K562 (cell line): ENCODE data around the gene RPUSD1. TPM values are rescaled to one million over a fixed set of nuclear protein-coding genes. Genes with fewer than 3 reads are reported as not detected.

Experiments
- KDM4B ChIP-seq, 2 experiments: fragments of 450-650 bp in 1 of 2; sonication (generic) in 1 of 2; IDR thresholded peaks; 2 replicates each; pipeline ENCODE4 v1.6.1; 2016 to 2017; ENCODE audit warnings: borderline replicate concordance in 2 of 2, antibody characterized with exemption in 1 of 2, low read depth in 1 of 2, mild to moderate bottlenecking in 1 of 2
- LCOR ChIP-seq: sonication (generic); formaldehyde crosslinking; IDR thresholded peaks from 2 replicates; pipeline ENCODE4 v1.8.0; 2022; ENCODE audit warnings: mild to moderate bottlenecking, missing genetic modification reagents
- MAZ ChIP-seq, 2 experiments: fragments of 450-650 bp in 1 of 2; sonication (generic) in 1 of 2; formaldehyde crosslinking; IDR thresholded peaks in 1 of 2; conservative IDR thresholded peaks in 1 of 2; 2 replicates each; pipeline versions ENCODE4 v1.4.0 to v1.5.0; 2020; ENCODE audit warnings: mild to moderate bottlenecking in 1 of 2, missing genetic modification reagents in 1 of 2
- NR2C1 ChIP-seq, 2 experiments: fragments of 450-650 bp; IDR thresholded peaks; 2 replicates each; pipeline ENCODE4 v1.6.1; 2017; ENCODE audit warnings: mild to moderate bottlenecking in 2 of 2, antibody characterized with exemption in 1 of 2, inconsistent platforms in 1 of 2, missing compliant biosample characterization in 1 of 2, missing genetic modification characterization in 1 of 2
- PBX2 ChIP-seq, 2 experiments: IDR thresholded peaks in 1 of 2; conservative IDR thresholded peaks in 1 of 2; 2 replicates each; pipeline ENCODE4 v1.6.1; 2016; ENCODE audit warnings: low read depth in 2 of 2, mild to moderate bottlenecking in 1 of 2, missing compliant biosample characterization in 1 of 2, missing genetic modification characterization in 1 of 2, moderate library complexity in 1 of 2
- POLR2G ChIP-seq: fragments of 200-400 bp; formaldehyde crosslinking; IDR thresholded peaks from 2 replicates; pipeline ENCODE4 v1.6.1; 2017; ENCODE audit warnings: low read depth, mild to moderate bottlenecking, antibody characterized with exemption, low read length, moderate library complexity
- RAD21 ChIP-seq, 2 experiments: fragments of 250-450 bp in 1 of 2; fragments of 450-650 bp in 1 of 2; sonication (Bioruptor Pico) in 1 of 2; formaldehyde crosslinking in 1 of 2; IDR thresholded peaks in 1 of 2; conservative IDR thresholded peaks in 1 of 2; 2 replicates each; pipeline versions ENCODE4 v1.4.0 to v1.8.0; 2020 to 2022; ENCODE audit warnings: mild to moderate bottlenecking in 2 of 2, moderate library complexity in 1 of 2
- RB1 ChIP-seq: fragments of 450-650 bp; IDR thresholded peaks from 2 replicates; pipeline ENCODE4 v1.6.1; 2017; ENCODE audit warnings: low read depth, mild to moderate bottlenecking
- RFX5 ChIP-seq: IDR thresholded peaks from 2 replicates; pipeline ENCODE4 v1.6.1; 2011; ENCODE audit warnings: low read depth, mild to moderate bottlenecking, improper control_type of control experiment, low read length
- SMC3 ChIP-seq: conservative IDR thresholded peaks from 2 replicates; pipeline ENCODE4 v1.6.1; 2011; ENCODE audit warnings: low read depth, low read length, improper control_type of control experiment; ENCODE audit not compliant: insufficient read depth
- SRF ChIP-seq, 2 experiments: fragments of 250-450, 450-650 bp in 1 of 2; sonication (Bioruptor Pico) in 1 of 2; sonication (generic) in 1 of 2; formaldehyde crosslinking; IDR thresholded peaks; 2 replicates each; pipeline versions ENCODE4 v1.5.0 to v1.5.1; 2020 to 2022; ENCODE audit warnings: mild to moderate bottlenecking in 1 of 2, missing genetic modification reagents in 1 of 2
- STAT5B ChIP-seq: fragments of 250-450 bp; sonication (Bioruptor Pico); IDR thresholded peaks from 2 replicates; pipeline ENCODE4 v1.8.0; 2021; ENCODE audit warnings: mild to moderate bottlenecking, inconsistent platforms
- polyA plus RNA-seq, 8 experiments: library from polyadenylated mRNA; depleted of rRNA in 4 of 8; stranded (reverse) in 5 of 8; unstranded in 3 of 8; fragments of >200 nt; fragmentation: Nextera tagmentation in 2 of 8; fragmentation: Illumina TruSeq in 1 of 8; extraction: Ambion mirVana in 2 of 8; extraction: Trizol in 1 of 8; gene quantifications; 2 replicates each; pipeline versions ENCODE4 v1.2.1 to v1.2.3, GENCODE V29; 2011 to 2014; ENCODE audit warnings: inconsistent platforms in 1 of 8, missing spikeins in 1 of 8
- total RNA-seq, 7 experiments: library from RNA; depleted of rRNA in 6 of 7; stranded (reverse); fragments of >200 nt in 6 of 7; fragmentation: Illumina TruSeq in 2 of 7; extraction: Trizol in 2 of 7; gene quantifications; 2 replicates each; pipeline versions ENCODE4 v1.2.1 to v1.2.3, GENCODE V29; 2011 to 2021; ENCODE audit warnings: low replicate concordance in 1 of 7
- TF ChIP-seq, protein P1 (sequence below): sonication (generic); formaldehyde crosslinking; IDR thresholded peaks from 2 replicates; pipeline ENCODE4 v1.8.0; 2023; ENCODE audit warnings: mild to moderate bottlenecking, missing genetic modification reagents
- TF ChIP-seq, protein P2 (sequence below): sonication (generic); formaldehyde crosslinking; IDR thresholded peaks from 2 replicates; pipeline ENCODE4 v1.8.0; 2022; ENCODE audit warnings: mild to moderate bottlenecking, low read depth, missing genetic modification reagents
- TF ChIP-seq, protein P3 (sequence below): fragments of 450-650 bp; conservative IDR thresholded peaks from 2 replicates; pipeline ENCODE4 v1.6.1; 2016; ENCODE audit warnings: missing genetic modification characterization, low read depth, mild to moderate bottlenecking, control low read depth, missing compliant biosample characterization

The RPUSD1 gene
- total and polyA plus RNA-seq, 9 of the 15 experiments (the other 6 are each of a cell fraction or from before 2014, with no cell fraction given), result 0.45 to 56.6 (median 12.0) TPM

- TF ChIP-seq, protein P1, sequence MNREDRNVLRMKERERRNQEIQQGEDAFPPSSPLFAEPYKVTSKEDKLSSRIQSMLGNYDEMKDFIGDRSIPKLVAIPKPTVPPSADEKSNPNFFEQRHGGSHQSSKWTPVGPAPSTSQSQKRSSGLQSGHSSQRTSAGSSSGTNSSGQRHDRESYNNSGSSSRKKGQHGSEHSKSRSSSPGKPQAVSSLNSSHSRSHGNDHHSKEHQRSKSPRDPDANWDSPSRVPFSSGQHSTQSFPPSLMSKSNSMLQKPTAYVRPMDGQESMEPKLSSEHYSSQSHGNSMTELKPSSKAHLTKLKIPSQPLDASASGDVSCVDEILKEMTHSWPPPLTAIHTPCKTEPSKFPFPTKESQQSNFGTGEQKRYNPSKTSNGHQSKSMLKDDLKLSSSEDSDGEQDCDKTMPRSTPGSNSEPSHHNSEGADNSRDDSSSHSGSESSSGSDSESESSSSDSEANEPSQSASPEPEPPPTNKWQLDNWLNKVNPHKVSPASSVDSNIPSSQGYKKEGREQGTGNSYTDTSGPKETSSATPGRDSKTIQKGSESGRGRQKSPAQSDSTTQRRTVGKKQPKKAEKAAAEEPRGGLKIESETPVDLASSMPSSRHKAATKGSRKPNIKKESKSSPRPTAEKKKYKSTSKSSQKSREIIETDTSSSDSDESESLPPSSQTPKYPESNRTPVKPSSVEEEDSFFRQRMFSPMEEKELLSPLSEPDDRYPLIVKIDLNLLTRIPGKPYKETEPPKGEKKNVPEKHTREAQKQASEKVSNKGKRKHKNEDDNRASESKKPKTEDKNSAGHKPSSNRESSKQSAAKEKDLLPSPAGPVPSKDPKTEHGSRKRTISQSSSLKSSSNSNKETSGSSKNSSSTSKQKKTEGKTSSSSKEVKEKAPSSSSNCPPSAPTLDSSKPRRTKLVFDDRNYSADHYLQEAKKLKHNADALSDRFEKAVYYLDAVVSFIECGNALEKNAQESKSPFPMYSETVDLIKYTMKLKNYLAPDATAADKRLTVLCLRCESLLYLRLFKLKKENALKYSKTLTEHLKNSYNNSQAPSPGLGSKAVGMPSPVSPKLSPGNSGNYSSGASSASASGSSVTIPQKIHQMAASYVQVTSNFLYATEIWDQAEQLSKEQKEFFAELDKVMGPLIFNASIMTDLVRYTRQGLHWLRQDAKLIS (CRISPR knock-in tag), result no peak
- peak in 1 of 2 experiments; percentile 50; a peak in 1 of 4 replicates for TF ChIP-seq MAZ (CRISPR knock-in tag; conservative IDR thresholded peaks at IDR 0.05 in 1 of 2, IDR thresholded peaks at IDR 0.05 in 1 of 2)
- peak; percentile 92 for TF ChIP-seq SMC3
- no peak for TF ChIP-seq STAT5B
- TF ChIP-seq RAD21 (CRISPR knock-in tag; conservative IDR thresholded peaks at IDR 0.05 in 1 of 2, IDR thresholded peaks at IDR 0.05 in 1 of 2), result peak; percentile 83 to 88
- no peak for TF ChIP-seq PBX2 (CRISPR knock-in tag; IDR thresholded peaks at IDR 0.05; ENCODE audit: low read depth)
- TF ChIP-seq PBX2 (tag; conservative IDR thresholded peaks at IDR 0.05; ENCODE audit: low read depth), result no peak
- TF ChIP-seq, protein P2, sequence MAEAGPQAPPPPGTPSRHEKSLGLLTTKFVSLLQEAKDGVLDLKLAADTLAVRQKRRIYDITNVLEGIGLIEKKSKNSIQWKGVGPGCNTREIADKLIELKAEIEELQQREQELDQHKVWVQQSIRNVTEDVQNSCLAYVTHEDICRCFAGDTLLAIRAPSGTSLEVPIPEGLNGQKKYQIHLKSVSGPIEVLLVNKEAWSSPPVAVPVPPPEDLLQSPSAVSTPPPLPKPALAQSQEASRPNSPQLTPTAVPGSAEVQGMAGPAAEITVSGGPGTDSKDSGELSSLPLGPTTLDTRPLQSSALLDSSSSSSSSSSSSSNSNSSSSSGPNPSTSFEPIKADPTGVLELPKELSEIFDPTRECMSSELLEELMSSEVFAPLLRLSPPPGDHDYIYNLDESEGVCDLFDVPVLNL (CRISPR knock-in tag), result no peak
- peak; percentile 82; the same call in 1 of the 2 replicates for TF ChIP-seq RB1
- TF ChIP-seq RFX5, result no peak
- no peak for TF ChIP-seq LCOR (CRISPR knock-in tag)
- TF ChIP-seq NR2C1 (IDR thresholded peaks at IDR 0.05), result no peak
- TF ChIP-seq NR2C1 (tag; IDR thresholded peaks at IDR 0.05), result 0 out of 2 replicates have a peak, but pooled peaks have one; percentile 19
- no peak for TF ChIP-seq KDM4B (IDR thresholded peaks at IDR 0.05; ENCODE audit: borderline replicate concordance in 2 of 2, low read depth in 1 of 2)
- TF ChIP-seq SRF (CRISPR knock-in tag; IDR thresholded peaks at IDR 0.05), result no peak
- TF ChIP-seq, protein P3, sequence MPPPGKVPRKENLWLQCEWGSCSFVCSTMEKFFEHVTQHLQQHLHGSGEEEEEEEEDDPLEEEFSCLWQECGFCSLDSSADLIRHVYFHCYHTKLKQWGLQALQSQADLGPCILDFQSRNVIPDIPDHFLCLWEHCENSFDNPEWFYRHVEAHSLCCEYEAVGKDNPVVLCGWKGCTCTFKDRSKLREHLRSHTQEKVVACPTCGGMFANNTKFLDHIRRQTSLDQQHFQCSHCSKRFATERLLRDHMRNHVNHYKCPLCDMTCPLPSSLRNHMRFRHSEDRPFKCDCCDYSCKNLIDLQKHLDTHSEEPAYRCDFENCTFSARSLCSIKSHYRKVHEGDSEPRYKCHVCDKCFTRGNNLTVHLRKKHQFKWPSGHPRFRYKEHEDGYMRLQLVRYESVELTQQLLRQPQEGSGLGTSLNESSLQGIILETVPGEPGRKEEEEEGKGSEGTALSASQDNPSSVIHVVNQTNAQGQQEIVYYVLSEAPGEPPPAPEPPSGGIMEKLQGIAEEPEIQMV (tag), result no peak
- TF ChIP-seq POLR2G, result peak; percentile 42
These were observed 25.2 kb upstream of the RPUSD1 start (continued) for GRCh38 chr16:813204-813915.
